ENCODE data around the gene QKI.

Gene QKI

GRCh38 chr6:163394659-163395058 is 19.9 kb upstream of the QKI start:
- H3K27me3 ChIP-seq = no peaks in the 10 kb centered on the region
- H3K4me3 ChIP-seq = no peak overlapping the region
- no peak overlapping the region for H3K27ac ChIP-seq
- intact Hi-C loops (cut with DNase I; ENCODE audit: low total_unique reads) = no loop called here
- DNase-seq = no peak
- H3K9me3 ChIP-seq = no peaks in the 10 kb centered on the region
- no peaks in the 10 kb centered on the region for H3K36me3 ChIP-seq
- H3K4me1 ChIP-seq = peaks cover 0 to 5% (median 0%) of the 10 kb centered on the region in 4 donors
- TF ChIP-seq, protein P1, sequence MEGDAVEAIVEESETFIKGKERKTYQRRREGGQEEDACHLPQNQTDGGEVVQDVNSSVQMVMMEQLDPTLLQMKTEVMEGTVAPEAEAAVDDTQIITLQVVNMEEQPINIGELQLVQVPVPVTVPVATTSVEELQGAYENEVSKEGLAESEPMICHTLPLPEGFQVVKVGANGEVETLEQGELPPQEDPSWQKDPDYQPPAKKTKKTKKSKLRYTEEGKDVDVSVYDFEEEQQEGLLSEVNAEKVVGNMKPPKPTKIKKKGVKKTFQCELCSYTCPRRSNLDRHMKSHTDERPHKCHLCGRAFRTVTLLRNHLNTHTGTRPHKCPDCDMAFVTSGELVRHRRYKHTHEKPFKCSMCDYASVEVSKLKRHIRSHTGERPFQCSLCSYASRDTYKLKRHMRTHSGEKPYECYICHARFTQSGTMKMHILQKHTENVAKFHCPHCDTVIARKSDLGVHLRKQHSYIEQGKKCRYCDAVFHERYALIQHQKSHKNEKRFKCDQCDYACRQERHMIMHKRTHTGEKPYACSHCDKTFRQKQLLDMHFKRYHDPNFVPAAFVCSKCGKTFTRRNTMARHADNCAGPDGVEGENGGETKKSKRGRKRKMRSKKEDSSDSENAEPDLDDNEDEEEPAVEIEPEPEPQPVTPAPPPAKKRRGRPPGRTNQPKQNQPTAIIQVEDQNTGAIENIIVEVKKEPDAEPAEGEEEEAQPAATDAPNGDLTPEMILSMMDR (IDR thresholded peaks at IDR 0.05) = no peak

DNA sequence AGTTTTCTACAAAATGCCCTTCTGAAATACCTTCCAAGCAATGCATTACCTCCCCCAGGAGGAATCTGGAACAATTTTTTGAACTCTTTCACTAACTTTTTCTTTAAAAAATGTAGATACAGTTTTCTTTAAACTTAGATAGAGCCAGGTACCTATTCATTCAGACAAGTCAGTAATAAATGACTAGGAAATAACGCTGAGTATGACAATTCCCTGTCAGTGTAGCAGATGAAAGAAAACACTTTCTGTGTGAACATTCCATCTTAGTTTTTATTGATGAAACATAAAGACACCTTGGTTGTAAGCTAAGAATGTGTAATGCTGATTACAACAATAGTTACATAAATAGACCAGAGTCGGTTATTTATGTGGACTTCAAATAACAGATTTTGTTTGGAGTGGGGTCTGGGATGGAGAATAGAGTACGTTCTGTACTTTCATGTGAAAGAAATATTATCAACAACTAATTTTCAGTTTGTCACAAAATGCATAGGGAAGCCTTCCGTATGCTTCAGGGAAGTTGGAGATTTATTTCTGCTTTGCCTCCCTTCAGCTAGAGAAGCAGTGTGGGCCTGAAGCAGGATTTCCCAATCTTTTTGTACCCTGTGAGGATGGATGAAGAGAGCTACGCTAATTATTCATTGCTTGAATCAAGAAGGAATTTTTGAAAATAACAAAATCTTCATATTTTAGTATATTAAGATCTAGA is 19.2 kb upstream of the QKI start:
- Histone ChIP-seq H3K27ac (no peak overlapping the region), H3K36me3 (no peaks in the 10 kb centered on the region), H3K9me3 (no peaks in the 10 kb centered on the region), H3K27me3 (no peaks in the 10 kb centered on the region), H3K4me1 (peaks cover 0 to 5% (median 0%) of the 10 kb centered on the region in 4 donors), H3K4me3 (no peak overlapping the region)
- DNase-seq = no peak
- intact Hi-C loops (cut with DNase I; ENCODE audit: low total_unique reads) = no loop called here
- TF ChIP-seq, protein P1 (IDR thresholded peaks at IDR 0.05) = no peak

- H3K27ac ChIP-seq = no peak overlapping the region
These were observed 18.7 kb upstream of the QKI start for GRCh38 chr6:163395831-163396185.

GRCh38 chr6:163397326-163397725 is 17.2 kb upstream of the QKI start:
- Histone ChIP-seq H3K9me3 (no peaks in the 10 kb centered on the region), H3K27me3 (no peaks in the 10 kb centered on the region), H3K4me3 (no peak overlapping the region), H3K27ac (no peak overlapping the region), H3K36me3 (no peaks in the 10 kb centered on the region), H3K4me1 (peaks cover 0 to 5% (median 0%) of the 10 kb centered on the region in 4 donors)
- intact Hi-C loops (cut with DNase I; ENCODE audit: low total_unique reads) = no loop called here
- no peak for DNase-seq
- TF ChIP-seq, protein P1 (IDR thresholded peaks at IDR 0.05) = no peak

More at GRCh38 chr6:163395831-163396185, 18.7 kb upstream of the QKI start:
- Histone ChIP-seq H3K9me3 (no peaks in the 10 kb centered on the region), H3K36me3 (no peaks in the 10 kb centered on the region), H3K27me3 (no peaks in the 10 kb centered on the region), H3K4me1 (peaks cover 0 to 5% (median 0%) of the 10 kb centered on the region in 4 donors), H3K4me3 (no peak overlapping the region)
- DNase-seq = no peak
- intact Hi-C loops (cut with DNase I; ENCODE audit: low total_unique reads) = no loop called here
- TF ChIP-seq, protein P1 (IDR thresholded peaks at IDR 0.05) = no peak

GRCh38 chr6:163398115-163398514 is 16.4 kb upstream of the QKI start:
- Histone ChIP-seq H3K27ac (no peak overlapping the region), H3K9me3 (no peaks in the 10 kb centered on the region), H3K4me1 (peaks cover 0 to 5% (median 0%) of the 10 kb centered on the region in 4 donors), H3K27me3 (no peaks in the 10 kb centered on the region), H3K36me3 (no peaks in the 10 kb centered on the region), H3K4me3 (no peak overlapping the region)
- TF ChIP-seq, protein P1 (IDR thresholded peaks at IDR 0.05) = no peak
- DNase-seq = no peak
- intact Hi-C loops (cut with DNase I; ENCODE audit: low total_unique reads) = no loop called here

All from tibial artery (tissue), 4 donors.